Measurements from ENCODE around the gene DPH2.

DNA sequence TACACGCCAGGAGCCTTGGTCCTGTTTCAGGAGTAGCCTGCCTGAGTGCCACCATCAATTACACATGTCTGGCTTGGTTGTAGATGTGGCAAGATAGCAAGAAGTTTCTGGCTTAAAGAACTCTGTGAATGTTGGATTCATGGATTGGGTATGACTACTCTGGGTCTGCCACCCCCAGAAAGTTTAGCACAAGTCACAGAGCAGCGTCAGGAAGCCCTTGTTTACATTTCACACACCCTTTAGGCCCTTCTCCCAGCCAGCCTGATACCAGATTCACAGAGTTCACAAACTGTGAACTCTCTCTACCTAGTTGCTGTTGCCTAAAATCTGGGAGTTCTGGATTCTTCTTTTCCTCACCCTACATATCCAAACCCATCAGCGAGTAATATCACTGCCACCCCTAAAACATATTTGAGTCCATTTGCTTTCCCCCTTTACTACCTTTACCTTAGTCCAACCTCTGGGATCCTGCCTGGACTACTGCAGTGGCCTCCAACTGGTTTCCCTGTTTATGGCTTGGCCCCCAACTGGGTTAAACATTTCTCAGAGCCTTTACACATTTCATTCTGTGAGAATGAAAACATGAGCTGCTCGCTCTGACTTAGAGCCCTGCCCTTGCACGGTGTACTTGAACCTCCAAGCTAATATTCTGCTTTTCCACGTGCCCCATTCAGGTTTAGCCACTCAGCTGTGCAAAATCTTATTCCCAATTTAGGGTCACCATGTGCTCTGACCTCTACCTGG is 17.5 kb downstream of the DPH2 start:
- no peak for TF ChIP-seq CTCF (conservative IDR thresholded peaks at IDR 0.05; ENCODE audit: low read length)
- no peak for TF ChIP-seq EZH2phosphoT487 (IDR thresholded peaks at IDR 0.05; ENCODE audit: borderline replicate concordance)
